ENCODE data around the gene BRD7. TPM values are rescaled to one million over a fixed set of nuclear protein-coding genes. Genes with fewer than 3 reads are reported as not detected.

The BRD7 gene
- total and polyA plus RNA-seq, 4 donors, result 13.3 to 34.3 (median 14.1) TPM

GRCh38 chr16:50372611-50373344 is 4.0 kb upstream of the BRD7 start:
- DNase-seq (ENCODE audit: low spot score), result no peak
- peaks cover 0 to 8% (median 4%) of the 10 kb centered on the region in 4 donors for H3K4me1 ChIP-seq (ENCODE audit: control insufficient read depth in 4 of 4, insufficient read depth in 4 of 4, low read length in 3 of 4)
- no peaks in the 10 kb centered on the region for H3K9me3 ChIP-seq (ENCODE audit: control insufficient read depth in 4 of 4, low read length in 3 of 4)
- no peaks in the 10 kb centered on the region for H3K36me3 ChIP-seq (ENCODE audit: control insufficient read depth in 4 of 4, insufficient read depth in 3 of 4, low read depth in 1 of 4, low read length in 3 of 4)
- no peak overlapping the region for H3K27ac ChIP-seq (ENCODE audit: low read depth in 1 of 2, low read length in 2 of 2)
- TF ChIP-seq RXRA (IDR thresholded peaks at IDR 0.05) (peak in 1 of 2 donors; percentile 22), NR2F2 (IDR thresholded peaks at IDR 0.05) (no peak)
- H3K4me3 ChIP-seq (ENCODE audit: low read depth in 1 of 3, low read length in 3 of 3), result no peak overlapping the region
- 71% methylated on average over 10 of the region's 10 CpGs for WGBS
- no peaks in the 10 kb centered on the region for H3K27me3 ChIP-seq (ENCODE audit: control insufficient read depth in 4 of 4, insufficient read depth in 4 of 4, low read length in 3 of 4)
- H3K9ac ChIP-seq (ENCODE audit: low read depth in 1 of 2, low read length in 2 of 2), result no peak overlapping the region

DNA sequence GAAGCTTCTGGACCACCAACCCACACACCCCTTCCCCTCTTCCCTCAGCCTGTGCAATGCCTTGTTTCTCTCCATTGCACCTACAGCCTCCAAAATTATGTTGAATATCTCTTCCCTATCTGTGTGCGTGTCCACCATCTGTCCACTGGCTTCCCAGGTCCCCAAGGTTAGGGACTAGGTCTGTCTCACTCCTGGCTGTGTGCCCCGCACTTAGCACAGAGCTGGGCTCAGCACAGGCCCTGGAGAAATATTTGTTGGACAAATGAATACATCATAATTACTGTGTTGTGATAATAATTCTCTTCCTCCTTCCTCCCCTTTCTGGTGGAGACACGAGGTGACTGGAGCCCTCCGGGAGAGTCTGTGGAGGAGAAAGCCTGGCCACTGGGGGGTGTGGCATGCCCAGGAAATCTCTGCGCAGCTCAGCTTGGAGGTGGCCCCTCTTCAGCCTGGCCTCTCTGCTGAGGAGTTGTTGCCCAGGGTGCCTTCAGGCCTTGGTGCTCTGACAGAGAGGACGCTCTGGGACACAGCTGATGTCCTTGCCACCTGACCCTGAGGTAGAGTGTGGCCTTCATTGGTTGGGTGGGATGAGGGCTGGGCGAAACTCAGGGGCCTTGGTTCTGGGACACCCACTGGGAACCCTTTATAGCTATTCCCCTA is 3.3 kb upstream of the BRD7 start:
- Histone ChIP-seq H3K27me3 (ENCODE audit: control insufficient read depth in 4 of 4, insufficient read depth in 4 of 4, low read length in 3 of 4) (no peaks in the 10 kb centered on the region), H3K9ac (ENCODE audit: low read depth in 1 of 2, low read length in 2 of 2) (no peak overlapping the region)
- no peak for DNase-seq (ENCODE audit: low spot score)

More for the DNA sequence above, 3.3 kb upstream of the BRD7 start:
- H3K4me3 ChIP-seq (ENCODE audit: low read depth in 1 of 3, low read length in 3 of 3), result no peak overlapping the region
- H3K27ac ChIP-seq (ENCODE audit: low read depth in 1 of 2, low read length in 2 of 2), result no peak overlapping the region
- H3K36me3 ChIP-seq (ENCODE audit: control insufficient read depth in 4 of 4, insufficient read depth in 3 of 4, low read depth in 1 of 4, low read length in 3 of 4), result no peaks in the 10 kb centered on the region
- H3K9me3 ChIP-seq (ENCODE audit: control insufficient read depth in 4 of 4, low read length in 3 of 4), result no peaks in the 10 kb centered on the region
- H3K4me1 ChIP-seq (ENCODE audit: control insufficient read depth in 4 of 4, insufficient read depth in 4 of 4, low read length in 3 of 4), result peaks cover 1 to 15% (median 11%) of the 10 kb centered on the region in 4 donors
- 79% methylated on average over 7 of the region's 7 CpGs for WGBS
- TF ChIP-seq ZBTB33 (IDR thresholded peaks at IDR 0.05) (no peak), CTCF (IDR thresholded peaks at IDR 0.05; ENCODE audit: low read depth, low read length, missing input control) (peak; percentile 21), RXRA (IDR thresholded peaks at IDR 0.05) (no peak), RAD21 (IDR thresholded peaks at IDR 0.05) (peak; percentile 56 to 59)

Data from liver (tissue), 9 donors.